MCF 10A (cell line): Measurements from ENCODE around the gene PLEKHA4. TPM values are rescaled to one million over a fixed set of nuclear protein-coding genes. Genes with fewer than 3 reads are reported as not detected.
"Not testable (repeated sequence)": the region's sequence is repeated elsewhere in the genome, so short reads cannot be mapped to it uniquely, and the experiment has no call there.

Experiments
- BruUV-seq: library from RNA; stranded (reverse); fragments of 400-500 nt; replicated peaks from 2 replicates; lab custom pipeline; 2021; lab: Mats Ljungman, UMichigan
- CTCF ChIA-PET: fragments of 300-600 bp; sonication (Branson Sonifier 250); formaldehyde crosslinking; extraction: SDS; loops from one replicate; lab custom pipeline; 2021; ENCODE audit warnings: antibody characterized with exemption, inconsistent platforms; lab: Yijun Ruan, JAX
- POLR2A ChIA-PET: fragments of 300-600, 350-650 bp; sonication (Branson Sonifier 250); formaldehyde crosslinking; extraction: SDS; loops from one replicate; lab custom pipeline; 2020; ENCODE audit warnings: antibody characterized with exemption, inconsistent platforms; lab: Yijun Ruan, JAX
- DNase-seq: peaks from one replicate; pipeline ENCODE4 v3.0.0-alpha.2; 2018; ENCODE audit not compliant: unreplicated experiment
- H3K27ac Mint-ChIP-seq: one replicate; pipeline ENCODE4 v1.8.0; 2022; ENCODE audit warnings: mild to moderate bottlenecking, low read depth, mixed read lengths; ENCODE audit not compliant: unreplicated experiment
- H3K27me3 Mint-ChIP-seq: one replicate; pipeline ENCODE4 v1.8.0; 2022; ENCODE audit warnings: mixed read lengths; ENCODE audit not compliant: insufficient read depth, unreplicated experiment
- H3K36me3 Mint-ChIP-seq: one replicate; pipeline ENCODE4 v1.8.0; 2022; ENCODE audit warnings: mild to moderate bottlenecking, moderate library complexity, mixed read lengths; ENCODE audit not compliant: insufficient read depth, unreplicated experiment
- H3K4me1 Mint-ChIP-seq: one replicate; pipeline ENCODE4 v1.8.0; 2022; ENCODE audit warnings: mixed read lengths; ENCODE audit not compliant: insufficient read depth, unreplicated experiment
- H3K4me3 Mint-ChIP-seq: one replicate; pipeline ENCODE4 v1.8.0; 2022; ENCODE audit warnings: mild to moderate bottlenecking, moderate library complexity, mixed read lengths; ENCODE audit not compliant: unreplicated experiment
- H3K9me3 Mint-ChIP-seq: one replicate; pipeline ENCODE4 v1.8.0; 2022; ENCODE audit warnings: mixed read lengths; ENCODE audit not compliant: unreplicated experiment
- intact Hi-C: fragments of 100-400 bp; cut with micrococcal nuclease; formaldehyde crosslinking; loops from 2 replicates; pipeline ENCODE4 v1.14.1; 2022
- total RNA-seq: library from RNA; stranded (reverse); gene quantifications from 2 replicates; pipeline ENCODE4 v1.2.3, GENCODE V29; 2022
- TF ChIP-seq, protein P1 (sequence below): fragments of 200-600 bp; IDR thresholded peaks from one replicate; pipeline ENCODE4 v1.8.0; 2022; ENCODE audit warnings: antibody characterized with exemption, mild to moderate bottlenecking; ENCODE audit not compliant: unreplicated experiment

Gene PLEKHA4
- total RNA-seq, 1 experiment from 2014 or later, result 11.9 TPM

DNA sequence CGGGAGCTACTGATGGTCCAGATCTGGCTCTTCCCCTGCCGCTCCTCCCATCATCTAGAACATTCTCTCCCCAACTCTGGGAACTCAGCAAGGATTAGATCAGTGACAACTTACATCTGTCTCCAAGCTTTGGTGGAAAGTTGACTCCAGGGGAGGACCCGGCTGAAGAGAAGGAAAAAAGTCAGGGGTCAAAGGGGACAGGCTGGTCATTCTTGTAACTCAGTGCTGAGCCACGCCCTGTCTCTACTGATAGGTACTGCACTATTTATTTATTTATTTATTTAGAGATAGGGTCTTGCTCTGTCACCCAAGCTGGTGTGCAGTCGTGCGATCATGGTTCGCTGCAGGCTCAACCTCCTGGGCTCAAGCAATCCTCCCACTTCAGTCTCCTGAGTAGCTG lies 14.3 kb downstream of the PLEKHA4 start:
- ChIA-PET POLR2A (no interaction called here), CTCF (interaction anchor here (0.6 to 1.3 kb wide), 3 partner anchors 10 to 14 kb away, joined by 3 to 6 read pairs (median 5); no protein-coding TSS in a partner anchor)
- Mint-ChIP-seq H3K4me3 (no peak overlapping the region), H3K36me3 (no peaks in the 10 kb centered on the region), H3K27ac (no peak overlapping the region), H3K27me3 (no peaks in the 10 kb centered on the region), H3K4me1 (no peaks in the 10 kb centered on the region), H3K9me3 (no peaks in the 10 kb centered on the region)
- no TSS peak for BruUV-seq
- no peak for DNase-seq
- TF ChIP-seq, protein P1, sequence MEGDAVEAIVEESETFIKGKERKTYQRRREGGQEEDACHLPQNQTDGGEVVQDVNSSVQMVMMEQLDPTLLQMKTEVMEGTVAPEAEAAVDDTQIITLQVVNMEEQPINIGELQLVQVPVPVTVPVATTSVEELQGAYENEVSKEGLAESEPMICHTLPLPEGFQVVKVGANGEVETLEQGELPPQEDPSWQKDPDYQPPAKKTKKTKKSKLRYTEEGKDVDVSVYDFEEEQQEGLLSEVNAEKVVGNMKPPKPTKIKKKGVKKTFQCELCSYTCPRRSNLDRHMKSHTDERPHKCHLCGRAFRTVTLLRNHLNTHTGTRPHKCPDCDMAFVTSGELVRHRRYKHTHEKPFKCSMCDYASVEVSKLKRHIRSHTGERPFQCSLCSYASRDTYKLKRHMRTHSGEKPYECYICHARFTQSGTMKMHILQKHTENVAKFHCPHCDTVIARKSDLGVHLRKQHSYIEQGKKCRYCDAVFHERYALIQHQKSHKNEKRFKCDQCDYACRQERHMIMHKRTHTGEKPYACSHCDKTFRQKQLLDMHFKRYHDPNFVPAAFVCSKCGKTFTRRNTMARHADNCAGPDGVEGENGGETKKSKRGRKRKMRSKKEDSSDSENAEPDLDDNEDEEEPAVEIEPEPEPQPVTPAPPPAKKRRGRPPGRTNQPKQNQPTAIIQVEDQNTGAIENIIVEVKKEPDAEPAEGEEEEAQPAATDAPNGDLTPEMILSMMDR, result no peak
- intact Hi-C loops, result no loop called here

DNA sequence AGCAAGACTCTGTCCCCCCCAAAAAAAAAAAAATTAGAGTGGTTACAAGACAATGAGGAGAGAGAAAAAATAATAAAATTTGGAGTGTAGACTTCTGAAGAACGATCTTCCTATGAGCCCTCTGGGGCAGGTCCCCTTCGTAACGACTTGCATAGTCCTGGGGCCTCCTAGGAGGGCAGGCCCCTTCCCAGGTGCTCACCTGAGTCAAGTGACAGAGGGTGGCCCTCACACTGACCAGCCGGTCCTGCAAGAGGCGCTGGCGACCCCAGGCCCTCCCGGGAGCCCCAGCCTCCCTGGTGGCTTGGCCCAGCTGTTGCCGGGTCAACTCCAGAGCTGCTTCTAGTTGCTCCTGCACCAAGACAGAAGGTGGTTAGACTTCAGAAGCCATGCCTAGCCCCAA lies 14.9 kb downstream of the PLEKHA4 start:
- intact Hi-C loops, result no loop called here
- no peaks in the 10 kb centered on the region for H3K36me3 Mint-ChIP-seq
- no peak overlapping the region for H3K4me3 Mint-ChIP-seq
- DNase-seq, result no peak
- H3K27me3 Mint-ChIP-seq, result no peaks in the 10 kb centered on the region
- CTCF ChIA-PET, result interaction anchor here (0.6 to 2.3 kb wide), 4 partner anchors 9 to 13 kb away, joined by 3 to 18 read pairs (median 6); no protein-coding TSS in a partner anchor
- TF ChIP-seq, protein P1, result no peak
- H3K4me1 Mint-ChIP-seq, result no peaks in the 10 kb centered on the region
- BruUV-seq, result no TSS peak
- H3K9me3 Mint-ChIP-seq, result no peaks in the 10 kb centered on the region
- POLR2A ChIA-PET, result interaction anchor here (1.0 kb wide), 1 partner anchor 11 kb away, joined by 3 read pairs; no protein-coding TSS in a partner anchor
- no peak overlapping the region for H3K27ac Mint-ChIP-seq

DNA sequence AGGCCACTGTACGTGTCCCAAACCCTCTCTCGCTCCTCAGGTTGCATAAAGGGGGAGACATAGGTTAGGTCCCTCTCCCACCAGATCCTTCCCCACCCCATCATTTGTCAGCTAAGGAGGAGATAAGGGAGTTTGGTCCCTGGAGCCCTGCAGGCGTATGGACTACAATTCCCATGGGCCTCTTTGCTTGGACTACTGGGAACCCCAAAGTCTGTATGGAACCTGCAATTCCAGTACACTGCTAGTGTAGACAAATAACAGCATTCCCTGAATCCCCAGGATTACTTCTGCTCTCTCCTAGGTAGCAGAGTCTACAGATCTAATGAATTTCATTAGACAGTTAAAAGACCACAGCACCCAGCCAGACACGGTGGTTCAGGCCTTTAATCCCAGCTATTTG lies 16.1 kb downstream of the PLEKHA4 start:
- no peak overlapping the region for H3K27ac Mint-ChIP-seq
- H3K4me1 Mint-ChIP-seq, result no peaks in the 10 kb centered on the region
- intact Hi-C loops, result no loop called here
- BruUV-seq, result no TSS peak
- no peak overlapping the region for H3K4me3 Mint-ChIP-seq
- ChIA-PET CTCF (interaction anchor here (0.6 to 2.3 kb wide), 3 partner anchors 10 to 123 kb away, joined by 3 to 18 read pairs (median 3); no protein-coding TSS in a partner anchor), POLR2A (no interaction called here)
- DNase-seq, result no peak
- no peaks in the 10 kb centered on the region for H3K36me3 Mint-ChIP-seq
- H3K9me3 Mint-ChIP-seq, result no peaks in the 10 kb centered on the region
- TF ChIP-seq, protein P1, result no peak
- no peaks in the 10 kb centered on the region for H3K27me3 Mint-ChIP-seq

DNA sequence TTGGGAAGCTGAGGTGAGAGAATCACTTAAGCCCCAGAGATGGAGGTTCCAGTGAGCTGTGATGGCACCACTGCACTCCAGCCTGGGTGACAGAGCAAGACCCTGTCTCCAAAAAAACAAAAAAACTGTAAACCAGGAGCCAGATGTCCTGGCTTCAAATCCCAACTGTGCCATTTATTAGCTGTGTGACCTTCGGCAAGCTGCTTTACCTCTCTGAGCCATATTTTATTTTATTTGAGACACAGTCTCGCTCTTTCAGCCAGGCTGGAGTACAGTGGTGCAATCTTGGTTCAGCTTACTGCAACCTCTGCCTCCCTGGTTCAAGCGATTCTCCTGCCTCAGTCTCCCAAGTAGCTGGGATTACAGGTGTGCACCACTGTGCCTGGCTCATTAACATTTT lies 21.8 kb downstream of the PLEKHA4 start:
- H3K27ac Mint-ChIP-seq, H3K4me1 Mint-ChIP-seq, POLR2A ChIA-PET, H3K27me3 Mint-ChIP-seq, H3K4me3 Mint-ChIP-seq, H3K36me3 Mint-ChIP-seq, DNase-seq, intact Hi-C loops, H3K9me3 Mint-ChIP-seq, BruUV-seq: not testable (repeated sequence)
- CTCF ChIA-PET, result interaction anchor here (0.6 to 12.2 kb wide), 6 partner anchors 10 to 508 kb away, joined by 3 to 337 read pairs (median 5); partner anchors contain the start of genes CA11 and HSD17B14
